B cell (primary cell): ENCODE data around the gene CAMK2D.

ENCODE experiments used
- CTCF ChIP-seq: fragments of 200-600 bp; IDR thresholded peaks from one replicate; pipeline ENCODE4 v1.8.0; 2022; ENCODE audit warnings: antibody characterized with exemption, mild to moderate bottlenecking
- EZH2 ChIP-seq: IDR thresholded peaks from 2 replicates; pipeline ENCODE4 v1.6.1; 2012; ENCODE audit warnings: borderline replicate concordance, low read depth, mild to moderate bottlenecking, moderate library complexity, low read length; ENCODE audit not compliant: insufficient read depth, poor library complexity, severe bottlenecking

GRCh38 chr4:113452152-113452551 lies 309.4 kb downstream of the CAMK2D start:
- TF ChIP-seq CTCF (no peak), EZH2 (no peak)
